Stimulated activated naive B cell treated with anti-CD40 and anti-IgM and Interleukin-4, amounts not matched to agents 10 μg/mL and 1 μg/mL and 100 μg/mL, for 72 hours (primary cell): Measurements from ENCODE around the gene CD160.
A peak's percentile ranks its signal among the peaks of the same experiment; 100 is the strongest.
"Not testable (repeated sequence)": the region's sequence is repeated elsewhere in the genome, so short reads cannot be mapped to it uniquely, and the experiment has no call there.

ENCODE experiments used
- ATAC-seq, 2 donors: fragments of 150-1000 bp; cut with Tn5 transposase; replicated peaks; 2 replicates each; pipeline ENCODE4 v1.10.0; 2021; ENCODE audit warnings: moderate library complexity in 1 of 2
- DNase-seq: peaks from one replicate; pipeline ENCODE4 v3.0.0; 2021
- H3K27ac Mint-ChIP-seq: one replicate; pipeline ENCODE4 v1.8.0; 2022; ENCODE audit warnings: mild to moderate bottlenecking, mixed read lengths
- H3K27me3 Mint-ChIP-seq, 2 donors: one replicate each; pipeline ENCODE4 v1.8.0; 2022; ENCODE audit warnings: mixed read lengths in 2 of 2
- H3K36me3 Mint-ChIP-seq, 2 donors: one replicate each; pipeline ENCODE4 v1.8.0; 2022; ENCODE audit warnings: mixed read lengths in 2 of 2, mild to moderate bottlenecking in 1 of 2
- H3K4me1 Mint-ChIP-seq, 2 donors: one replicate each; pipeline ENCODE4 v1.8.0; 2022; ENCODE audit warnings: mixed read lengths in 2 of 2, mild to moderate bottlenecking in 1 of 2
- H3K4me3 Mint-ChIP-seq, 2 donors: one replicate each; pipeline ENCODE4 v1.8.0; 2022; ENCODE audit warnings: mild to moderate bottlenecking in 2 of 2, mixed read lengths in 2 of 2, moderate library complexity in 1 of 2
- H3K9me3 Mint-ChIP-seq, 2 donors: one replicate each; pipeline ENCODE4 v1.8.0; 2022; ENCODE audit warnings: mixed read lengths in 2 of 2, mild to moderate bottlenecking in 1 of 2

CD160 gene

DNA sequence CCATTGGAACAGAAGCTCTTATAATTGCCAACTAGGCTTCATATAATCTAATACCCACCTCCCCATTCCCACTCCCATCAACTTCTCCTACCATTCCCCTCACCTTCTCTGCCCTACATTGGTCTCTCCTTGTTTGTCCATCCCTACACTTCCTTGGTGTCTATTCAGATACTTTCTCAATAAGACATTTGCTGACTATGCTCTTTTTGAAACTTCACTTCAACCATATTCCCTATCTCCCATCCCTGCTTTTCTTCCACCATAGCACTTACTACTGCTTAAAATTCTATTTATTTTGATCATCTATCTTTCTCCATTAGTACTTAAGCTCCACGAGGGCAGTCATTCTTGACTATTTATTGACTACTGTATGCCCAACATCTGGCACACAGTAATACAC, 40.4 kb downstream of the CD160 start:
- H3K9me3 Mint-ChIP-seq, result peaks cover 6 to 10% of the 10 kb centered on the region in 2 donors
- peaks cover 49 to 70% of the 10 kb centered on the region in 2 donors for H3K36me3 Mint-ChIP-seq
- H3K27me3 Mint-ChIP-seq, result no peaks in the 10 kb centered on the region
- ATAC-seq, result no peak
- H3K27ac Mint-ChIP-seq, result no peak overlapping the region
- H3K4me3 Mint-ChIP-seq, result no peak overlapping the region
- peaks cover 5 to 9% of the 10 kb centered on the region in 2 donors for H3K4me1 Mint-ChIP-seq
- DNase-seq, result no peak

DNA sequence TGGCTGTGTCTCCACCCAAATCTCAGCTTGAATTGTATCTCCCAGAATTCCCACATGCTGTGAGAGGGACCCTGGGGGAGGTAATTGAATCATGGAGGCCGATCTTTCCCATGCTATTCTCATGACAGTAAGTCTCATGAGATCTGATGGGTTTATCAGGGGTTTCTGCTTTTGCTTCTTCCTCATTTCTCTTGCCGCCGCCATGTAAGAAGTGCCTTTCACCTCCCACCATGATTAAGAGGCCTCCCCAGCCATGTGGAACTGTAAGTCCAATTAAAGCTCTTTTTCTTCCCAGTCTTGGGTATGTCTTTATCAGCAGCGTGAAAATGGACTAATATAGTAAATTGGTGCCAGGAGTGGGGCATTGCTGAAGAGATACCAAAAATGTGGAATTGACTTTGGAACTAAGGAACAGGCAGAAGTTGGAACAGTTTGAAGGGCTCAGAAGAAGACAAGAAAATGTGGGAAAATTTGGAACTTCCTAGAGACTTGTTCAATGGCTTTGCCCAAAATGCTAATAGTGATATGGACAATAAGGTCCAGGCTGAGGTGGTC, 41.2 kb downstream of the CD160 start:
- not testable (repeated sequence) for H3K9me3 Mint-ChIP-seq, H3K4me3 Mint-ChIP-seq, H3K27me3 Mint-ChIP-seq, ATAC-seq, H3K4me1 Mint-ChIP-seq, DNase-seq
- Mint-ChIP-seq H3K27ac (peak overlapping the region; percentile 42), H3K36me3 (peaks cover 45 to 69% of the 10 kb centered on the region in 2 donors)

DNA sequence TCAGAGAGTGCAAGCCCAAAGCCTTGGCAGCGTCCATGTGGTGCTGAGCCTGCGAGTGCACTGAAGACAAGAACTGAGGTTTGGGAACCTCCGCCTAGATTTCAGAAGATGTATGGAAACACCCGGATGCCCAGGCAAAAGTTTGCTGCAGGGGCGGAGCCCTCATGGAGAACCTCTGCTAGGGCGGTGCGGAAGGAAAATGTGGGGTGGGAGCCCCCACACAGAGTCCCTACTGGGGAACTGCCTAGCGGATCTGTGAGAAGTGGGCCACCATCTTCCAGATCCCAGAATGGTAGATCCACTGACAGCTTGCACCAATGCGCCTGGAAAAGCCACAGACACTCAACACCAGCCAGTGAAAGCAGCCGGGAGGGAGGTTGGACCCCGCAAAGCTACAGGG, 42.2 kb downstream of the CD160 start:
- not testable (repeated sequence) for H3K27me3 Mint-ChIP-seq, DNase-seq, H3K9me3 Mint-ChIP-seq, H3K4me1 Mint-ChIP-seq, H3K27ac Mint-ChIP-seq, H3K4me3 Mint-ChIP-seq, ATAC-seq
- H3K36me3 Mint-ChIP-seq, result peaks cover 44 to 66% of the 10 kb centered on the region in 2 donors

DNA sequence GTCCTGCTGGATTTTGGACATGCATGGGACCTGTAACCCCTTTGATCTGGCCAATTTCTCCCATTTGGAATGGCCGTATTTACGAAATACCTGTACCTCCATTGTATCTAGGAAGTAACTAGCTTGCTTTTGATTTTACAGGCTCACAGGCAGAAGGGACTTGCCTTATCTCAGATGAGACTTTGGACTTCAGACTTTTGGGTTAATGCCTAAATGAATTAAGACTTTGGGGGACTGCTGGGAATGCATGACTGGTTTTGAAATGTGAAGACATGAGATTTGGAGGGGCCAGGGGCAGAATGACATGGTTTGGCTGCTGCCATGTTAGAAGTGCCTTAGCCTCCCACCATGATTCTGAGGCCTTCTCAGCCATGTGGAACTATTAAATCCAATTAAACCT, 42.7 kb downstream of the CD160 start:
- H3K4me1 Mint-ChIP-seq, ATAC-seq, H3K27ac Mint-ChIP-seq, H3K4me3 Mint-ChIP-seq, DNase-seq, H3K27me3 Mint-ChIP-seq, H3K9me3 Mint-ChIP-seq: not testable (repeated sequence)
- H3K36me3 Mint-ChIP-seq, result peaks cover 43 to 60% of the 10 kb centered on the region in 2 donors

DNA sequence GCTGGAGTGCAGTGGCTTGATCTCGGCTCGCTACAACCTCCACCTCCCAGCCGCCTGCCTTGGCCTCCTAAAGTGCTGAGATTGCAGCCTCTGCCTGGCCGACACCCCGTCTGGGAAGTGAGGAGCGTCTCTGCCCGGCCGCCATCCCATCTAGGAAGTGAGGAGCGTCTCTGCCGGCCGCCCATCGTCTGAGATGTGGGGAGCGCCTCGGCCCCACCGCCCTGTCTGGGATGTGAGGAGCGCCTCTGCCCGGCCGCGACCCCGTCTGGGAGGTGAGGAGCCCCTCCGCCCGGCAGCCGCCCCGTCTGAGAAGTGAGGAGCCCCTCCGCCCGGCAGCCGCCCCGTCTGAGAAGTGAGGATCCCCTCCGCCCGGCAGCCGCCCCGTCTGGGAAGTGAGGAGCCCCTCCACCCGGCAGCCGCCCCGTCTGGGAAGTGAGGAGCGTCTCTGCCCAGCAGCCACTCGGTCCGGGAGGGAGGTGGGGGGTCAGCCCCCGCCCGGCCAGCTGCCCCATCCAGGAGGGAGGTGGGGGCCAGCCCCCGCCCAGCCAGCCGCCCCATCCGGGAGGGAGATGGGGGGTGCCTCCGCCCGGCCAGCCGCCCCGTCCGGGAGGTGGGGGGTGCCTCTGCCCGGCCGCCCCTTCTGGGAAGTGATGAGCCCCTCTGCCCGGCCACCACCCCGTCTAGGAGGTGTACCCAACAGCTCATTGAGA, 45.1 kb downstream of the CD160 start:
- not testable (repeated sequence) for H3K4me1 Mint-ChIP-seq, H3K27ac Mint-ChIP-seq, H3K4me3 Mint-ChIP-seq

DNA sequence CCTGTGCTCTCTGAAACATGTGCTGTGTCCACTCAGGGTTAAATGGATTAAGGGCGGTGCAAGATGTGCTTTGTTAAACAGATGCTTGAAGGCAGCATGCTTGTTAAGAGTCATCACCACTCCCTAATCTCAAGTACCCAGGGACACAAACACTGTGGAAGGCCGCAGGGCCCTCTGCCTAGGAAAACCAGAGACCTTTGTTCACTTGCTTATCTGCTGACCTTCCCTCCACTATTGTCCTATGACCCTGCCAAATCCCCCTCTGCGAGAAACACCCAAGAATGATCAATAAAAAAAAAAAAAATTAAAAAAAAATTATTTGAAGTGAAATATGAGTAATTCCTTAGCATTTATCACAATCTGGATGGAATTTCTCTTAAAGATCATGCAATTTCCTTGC, 45.8 kb downstream of the CD160 start:
- H3K4me1 Mint-ChIP-seq, H3K27me3 Mint-ChIP-seq, H3K4me3 Mint-ChIP-seq, H3K27ac Mint-ChIP-seq, H3K9me3 Mint-ChIP-seq, DNase-seq, ATAC-seq: not testable (repeated sequence)
- peaks cover 40 to 50% of the 10 kb centered on the region in 2 donors for H3K36me3 Mint-ChIP-seq

More for the DNA sequence above, 45.1 kb downstream of the CD160 start:
- H3K36me3 Mint-ChIP-seq, result peaks cover 44 to 56% of the 10 kb centered on the region in 2 donors
- DNase-seq, ATAC-seq, H3K27me3 Mint-ChIP-seq, H3K9me3 Mint-ChIP-seq: not testable (repeated sequence)

DNA sequence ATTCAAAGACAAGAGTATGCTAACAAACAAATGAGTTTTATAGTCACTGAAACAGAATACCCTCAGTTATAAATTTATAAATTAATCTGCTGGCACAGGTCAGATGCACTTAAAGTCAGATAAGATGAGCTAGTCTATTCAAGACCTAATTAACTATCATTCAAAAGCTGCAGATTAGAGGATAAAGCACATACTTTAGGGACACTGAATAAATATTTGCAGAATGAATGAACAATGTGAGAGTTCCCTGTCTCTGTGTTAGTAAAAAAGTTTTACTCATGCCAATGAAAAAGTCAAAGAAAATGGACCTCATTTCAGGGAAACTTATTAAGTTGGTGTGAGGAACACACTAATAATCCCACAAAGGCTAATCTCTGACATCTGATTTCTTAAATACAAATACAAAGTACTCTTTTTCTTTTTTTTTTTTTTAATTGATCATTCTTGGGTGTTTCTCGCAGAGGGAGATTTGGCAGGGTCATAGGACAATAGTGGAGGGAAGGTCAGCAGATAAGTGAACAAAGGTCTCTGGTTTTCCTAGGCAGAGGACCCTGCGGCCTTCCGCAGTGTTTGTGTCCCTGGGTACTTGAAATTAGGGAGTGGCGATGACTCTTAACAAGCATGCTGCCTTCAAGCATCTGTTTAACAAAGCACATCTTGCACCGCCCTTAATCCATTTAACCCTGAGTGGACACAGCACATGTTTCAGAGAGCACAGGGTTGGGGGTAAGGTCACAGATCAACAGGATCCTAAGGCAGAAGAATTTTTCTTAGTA, 46.5 kb downstream of the CD160 start:
- ATAC-seq, H3K27ac Mint-ChIP-seq, H3K4me1 Mint-ChIP-seq, H3K4me3 Mint-ChIP-seq, DNase-seq, H3K27me3 Mint-ChIP-seq, H3K9me3 Mint-ChIP-seq: not testable (repeated sequence)
- peaks cover 35 to 45% of the 10 kb centered on the region in 2 donors for H3K36me3 Mint-ChIP-seq

DNA sequence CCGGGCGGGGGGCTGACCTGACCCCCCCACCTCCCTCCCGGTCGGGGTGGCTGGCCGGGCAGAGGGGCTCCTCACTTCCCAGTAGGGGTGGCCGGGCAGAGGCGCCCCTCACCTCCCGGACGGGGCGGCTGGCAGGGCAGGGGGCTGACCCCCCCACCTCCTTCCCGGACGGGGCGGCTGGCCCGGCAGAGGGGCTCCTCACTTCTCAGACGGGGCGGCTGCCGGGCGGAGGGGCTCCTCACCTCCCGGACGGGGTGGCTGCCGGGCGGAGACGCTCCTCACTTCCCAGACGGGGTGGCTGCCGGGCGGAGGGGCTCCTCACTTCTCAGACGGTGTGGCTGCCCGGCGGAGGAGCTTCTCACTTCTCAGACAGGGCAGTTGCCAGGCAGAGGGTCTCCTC, 47.6 kb downstream of the CD160 start:
- H3K9me3 Mint-ChIP-seq, H3K27me3 Mint-ChIP-seq, H3K4me1 Mint-ChIP-seq, ATAC-seq, H3K27ac Mint-ChIP-seq, DNase-seq, H3K4me3 Mint-ChIP-seq: not testable (repeated sequence)
- H3K36me3 Mint-ChIP-seq, result peaks cover 34 to 42% of the 10 kb centered on the region in 2 donors

DNA sequence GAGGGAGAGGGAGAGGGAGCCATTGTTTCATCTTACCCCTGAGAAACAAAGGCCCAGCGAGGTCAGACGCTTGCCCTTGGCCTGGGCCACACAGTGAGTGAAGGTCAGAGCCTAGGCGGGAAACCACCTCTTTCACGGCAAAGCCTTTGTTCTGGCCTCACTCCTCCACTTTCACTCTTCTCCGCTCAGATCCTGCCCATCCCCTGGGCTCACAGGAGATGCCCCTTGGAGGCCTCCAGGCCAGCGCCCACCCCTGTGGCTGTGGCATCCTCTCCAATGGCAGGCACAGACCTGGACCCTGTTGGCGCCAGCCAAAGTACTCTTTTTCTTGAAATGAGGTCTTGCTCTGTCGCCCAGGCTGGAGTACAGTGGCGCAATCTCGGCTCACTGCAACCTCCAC, 48.7 kb downstream of the CD160 start:
- not testable (repeated sequence) for H3K27me3 Mint-ChIP-seq, H3K4me1 Mint-ChIP-seq, H3K4me3 Mint-ChIP-seq, H3K9me3 Mint-ChIP-seq, ATAC-seq, DNase-seq, H3K27ac Mint-ChIP-seq
- peaks cover 36 to 44% of the 10 kb centered on the region in 2 donors for H3K36me3 Mint-ChIP-seq

DNA sequence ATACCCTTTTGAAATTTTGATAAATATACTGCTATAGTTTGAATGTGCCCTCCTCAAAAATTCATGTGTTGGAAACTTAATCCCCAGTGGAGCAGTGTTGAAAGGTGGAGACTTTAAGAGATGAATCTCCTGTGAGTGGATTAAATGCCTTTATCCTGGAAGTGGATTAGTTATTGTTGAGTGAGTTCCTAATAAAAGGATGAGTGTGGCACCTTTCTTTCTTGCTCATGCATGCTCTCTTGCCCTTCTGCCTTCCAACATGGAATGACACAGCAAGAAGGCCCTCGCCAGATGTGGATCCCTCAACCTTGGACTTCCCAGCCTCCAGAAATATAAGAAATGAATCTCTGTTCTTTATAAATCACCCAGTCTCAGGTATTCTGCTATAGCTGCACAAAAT, 51.8 kb downstream of the CD160 start:
- Mint-ChIP-seq H3K4me1 (peaks cover 0 to 10% of the 10 kb centered on the region in 2 donors), H3K27me3 (no peaks in the 10 kb centered on the region), H3K9me3 (no peaks in the 10 kb centered on the region), H3K4me3 (no peak overlapping the region), H3K27ac (no peak overlapping the region), H3K36me3 (peaks cover 36 to 41% of the 10 kb centered on the region in 2 donors)
- DNase-seq (no peak), ATAC-seq (no peak)

DNA sequence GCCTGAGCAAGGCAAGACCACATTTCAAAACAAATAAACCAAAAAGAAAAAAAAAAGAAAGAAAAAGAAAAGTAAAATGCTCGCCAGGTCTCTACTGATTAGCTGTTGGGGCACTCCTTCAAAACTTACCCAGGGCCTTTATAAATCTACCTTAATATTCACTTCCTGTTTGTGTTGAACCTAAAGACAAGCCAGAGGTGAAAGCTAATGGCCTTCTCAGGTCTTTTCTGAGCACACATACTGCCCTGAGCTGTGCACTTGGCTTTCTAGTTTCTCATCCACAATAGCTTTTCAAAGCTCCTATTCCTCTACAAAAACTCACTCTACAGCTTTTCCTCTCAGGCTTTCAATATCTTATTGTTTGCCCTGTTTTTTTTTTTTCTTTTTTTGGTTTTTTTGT, 54.1 kb downstream of the CD160 start:
- ATAC-seq (no peak), DNase-seq (no peak)
- no peak overlapping the region for H3K4me3 Mint-ChIP-seq
- peaks cover 28 to 35% of the 10 kb centered on the region in 2 donors for H3K36me3 Mint-ChIP-seq
- H3K9me3 Mint-ChIP-seq, result no peaks in the 10 kb centered on the region
- H3K27me3 Mint-ChIP-seq, result no peaks in the 10 kb centered on the region
- H3K27ac Mint-ChIP-seq, result peak overlapping the region; percentile 68
- H3K4me1 Mint-ChIP-seq, result peaks cover 0 to 10% of the 10 kb centered on the region in 2 donors

DNA sequence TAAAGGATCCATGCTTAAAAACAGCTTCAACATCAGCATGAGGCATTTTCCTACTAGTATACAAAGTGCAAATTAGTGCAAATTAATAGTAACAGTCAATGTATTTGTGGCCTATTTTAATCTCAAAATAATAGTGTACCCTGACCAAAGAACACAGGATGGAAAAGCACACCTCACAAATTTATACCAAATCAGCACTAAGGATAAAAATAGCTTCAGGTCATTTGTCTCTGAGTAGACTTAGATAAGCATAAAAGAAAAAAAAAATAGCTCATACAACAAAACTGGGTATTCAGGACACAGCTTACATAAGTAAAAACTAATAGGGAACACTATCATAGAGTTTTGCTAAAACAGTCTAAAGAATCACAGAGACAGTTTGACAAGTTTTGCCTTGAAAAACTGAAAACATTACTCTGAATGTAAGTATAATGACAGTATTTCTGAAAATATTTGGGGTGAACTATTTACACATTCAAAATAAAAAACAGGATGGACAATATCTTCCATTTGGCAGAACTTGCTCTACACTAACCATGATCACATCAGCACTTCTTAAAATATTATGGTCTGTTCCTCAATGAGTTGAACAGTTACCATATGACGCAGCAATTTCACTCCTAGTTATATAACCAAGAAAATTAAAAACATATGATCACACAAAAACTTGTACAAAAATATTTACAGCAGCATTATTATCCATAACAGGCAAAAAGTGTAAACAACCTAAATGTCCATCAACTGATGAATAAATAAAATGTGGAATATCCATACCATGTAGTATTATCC, 58.3 kb downstream of the CD160 start:
- Mint-ChIP-seq H3K9me3 (no peaks in the 10 kb centered on the region), H3K36me3 (peaks cover 17 to 29% of the 10 kb centered on the region in 2 donors), H3K27ac (peak overlapping the region; percentile 49), H3K27me3 (no peaks in the 10 kb centered on the region), H3K4me3 (no peak overlapping the region), H3K4me1 (peaks cover 0 to 10% of the 10 kb centered on the region in 2 donors)
- ATAC-seq (no peak), DNase-seq (no peak)

DNA sequence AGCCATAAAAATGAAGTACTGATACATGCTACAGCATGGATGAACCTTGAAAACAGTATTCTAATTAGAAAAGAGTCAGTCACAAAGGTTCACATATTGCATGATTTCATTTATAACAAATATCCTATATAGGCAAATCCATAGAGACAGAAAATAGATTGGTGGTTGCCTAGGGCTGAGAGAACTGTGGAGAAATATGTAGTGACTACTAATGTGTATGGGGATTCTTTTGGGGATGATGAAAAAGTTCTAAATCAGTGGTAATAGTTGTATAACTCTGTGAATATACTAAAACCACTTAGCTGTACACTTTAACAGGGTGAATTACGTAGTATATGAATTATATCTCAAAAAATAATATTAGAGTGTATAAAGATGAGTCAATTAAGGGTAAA, 58.8 kb downstream of the CD160 start:
- ATAC-seq, result no peak
- H3K4me3 Mint-ChIP-seq, result no peak overlapping the region
- no peak for DNase-seq
- H3K9me3 Mint-ChIP-seq, result no peaks in the 10 kb centered on the region
- no peak overlapping the region for H3K27ac Mint-ChIP-seq
- no peaks in the 10 kb centered on the region for H3K27me3 Mint-ChIP-seq
- H3K4me1 Mint-ChIP-seq, result peaks cover 0 to 10% of the 10 kb centered on the region in 2 donors
- peaks cover 13 to 24% of the 10 kb centered on the region in 2 donors for H3K36me3 Mint-ChIP-seq
